Measurements from ENCODE around the gene NAALAD2.
"Not testable (repeated sequence)": the region's sequence is repeated elsewhere in the genome, so short reads cannot be mapped to it uniquely, and the experiment has no call there.

NAALAD2 gene

GRCh38 chr11:90192869-90193582 lies 58.6 kb downstream of the NAALAD2 start:
- DNase-seq, result no peak

DNA sequence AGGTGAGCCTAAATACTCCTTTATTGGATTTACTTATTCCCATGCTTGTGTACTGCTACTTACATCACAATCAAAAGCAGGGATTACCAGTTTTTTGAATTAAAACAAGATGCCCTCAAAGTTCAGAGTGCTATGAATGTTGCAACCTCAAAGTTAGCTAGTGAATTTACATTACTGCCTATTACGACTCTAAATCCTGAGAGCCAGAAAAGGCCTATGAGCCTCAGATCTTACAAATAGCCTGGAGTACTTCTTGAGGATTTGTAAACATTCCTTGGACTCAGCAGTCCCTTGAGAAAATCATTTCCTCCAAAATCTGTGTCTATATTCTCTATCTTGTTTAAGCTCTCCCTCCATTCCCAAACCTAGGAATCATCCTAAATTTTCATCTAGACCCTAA lies 62.9 kb downstream of the NAALAD2 start:
- DNase-seq, result no peak

GRCh38 chr11:90202342-90202741 lies 67.9 kb downstream of the NAALAD2 start:
- no peak for DNase-seq

- no peak for DNase-seq
These were observed 69.9 kb downstream of the NAALAD2 start for GRCh38 chr11:90204407-90204806.

DNA sequence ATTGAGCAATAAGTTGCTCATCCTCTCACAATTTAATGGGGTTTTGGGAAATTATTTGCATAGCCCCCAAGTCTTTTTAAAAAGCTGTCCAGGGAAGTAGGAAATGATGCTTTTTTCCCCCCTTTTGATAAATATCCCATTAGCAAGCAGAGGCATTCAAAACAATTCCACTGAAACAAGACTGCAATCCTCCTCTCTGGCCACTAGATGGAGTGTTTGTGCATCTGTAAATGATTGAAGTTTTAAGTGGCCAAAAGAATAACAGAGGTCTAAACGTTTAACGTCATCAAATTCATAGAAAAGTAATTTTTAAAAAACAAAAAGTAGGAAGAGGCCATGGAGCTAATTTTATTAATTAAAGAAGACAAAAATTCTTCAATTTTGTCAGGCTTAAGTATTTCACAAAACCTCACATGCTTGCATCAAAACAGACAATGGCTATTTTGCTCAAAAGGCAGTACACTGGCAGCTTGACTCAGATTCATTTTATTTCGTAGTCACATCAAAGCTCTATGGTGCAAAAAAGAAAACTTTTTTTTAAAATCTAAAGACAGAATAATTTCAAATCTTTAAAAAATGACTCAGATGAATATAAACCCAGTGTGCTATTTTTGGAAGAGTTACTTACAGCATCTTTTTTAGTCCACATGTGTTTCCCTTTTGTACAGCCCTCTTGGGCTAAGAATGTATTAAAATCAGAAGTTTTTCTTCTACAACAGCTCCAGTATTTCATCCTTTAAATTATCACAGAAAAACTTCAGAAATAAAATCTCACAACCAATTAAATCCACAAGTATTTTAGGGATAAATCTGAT lies 70.6 kb downstream of the NAALAD2 start:
- DNase-seq, result no peak

GRCh38 chr11:90207992-90208391 lies 73.5 kb downstream of the NAALAD2 start:
- DNase-seq, result not testable (repeated sequence)

DNA sequence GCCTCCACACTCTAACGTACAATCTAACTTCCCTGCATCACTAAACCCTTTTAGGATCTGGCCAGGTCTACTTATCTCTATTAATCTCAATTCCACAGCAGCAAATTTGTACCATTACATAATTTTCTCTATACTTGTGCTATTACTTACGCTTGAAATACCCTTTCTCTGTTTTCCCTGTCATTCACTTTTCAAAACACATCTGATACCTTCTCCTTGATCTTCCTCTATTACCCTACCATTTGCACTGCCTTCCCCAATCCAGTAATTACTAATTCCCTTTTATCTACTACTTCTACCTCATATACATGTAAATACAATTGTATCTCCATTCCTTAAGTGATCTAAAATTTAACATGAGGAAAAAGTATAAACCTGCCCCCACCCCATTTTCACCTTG lies 74.4 kb downstream of the NAALAD2 start:
- no peak for DNase-seq

DNA sequence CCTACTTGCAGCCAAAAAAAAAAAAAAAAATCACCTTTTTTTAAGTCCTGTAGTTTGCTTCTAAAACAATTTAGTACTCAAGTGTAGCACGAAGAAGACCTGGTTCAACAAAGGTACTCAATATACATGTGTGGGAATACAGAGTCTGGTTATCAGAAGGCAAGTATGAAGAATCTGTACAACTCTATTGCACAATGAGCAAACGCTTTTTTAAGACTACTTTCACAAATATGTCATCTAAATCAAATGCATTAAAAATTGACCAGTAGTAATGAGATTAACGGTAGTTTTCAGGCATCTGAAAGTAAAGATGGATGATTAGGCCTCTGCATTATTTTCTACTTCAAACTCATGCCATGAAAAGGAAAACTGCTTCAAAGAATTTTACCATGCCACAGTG lies 78.9 kb downstream of the NAALAD2 start:
- DNase-seq, result no peak

GRCh38 chr11:90216611-90217010 lies 82.1 kb downstream of the NAALAD2 start:
- no peak for DNase-seq

DNA sequence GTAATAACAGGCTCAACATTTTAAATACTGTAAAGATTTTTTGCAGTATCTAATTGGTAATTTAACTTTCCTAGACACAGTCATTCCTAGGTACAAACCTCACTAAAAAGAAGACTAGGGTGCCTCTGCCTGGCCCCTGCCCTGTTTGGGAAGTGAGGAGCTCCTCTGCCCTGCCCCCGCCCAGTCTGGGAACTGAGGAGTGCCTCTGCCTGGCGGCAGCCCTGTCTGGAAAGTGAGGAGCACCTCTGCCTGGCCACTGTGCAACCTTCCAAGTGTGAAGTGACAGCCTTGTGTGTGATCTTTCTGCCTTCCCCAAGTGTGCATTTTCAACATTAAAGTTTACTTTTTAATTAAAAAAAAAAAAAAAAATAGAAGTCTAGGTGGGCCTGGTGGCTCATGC lies 84.1 kb downstream of the NAALAD2 start:
- no peak for DNase-seq

DNA sequence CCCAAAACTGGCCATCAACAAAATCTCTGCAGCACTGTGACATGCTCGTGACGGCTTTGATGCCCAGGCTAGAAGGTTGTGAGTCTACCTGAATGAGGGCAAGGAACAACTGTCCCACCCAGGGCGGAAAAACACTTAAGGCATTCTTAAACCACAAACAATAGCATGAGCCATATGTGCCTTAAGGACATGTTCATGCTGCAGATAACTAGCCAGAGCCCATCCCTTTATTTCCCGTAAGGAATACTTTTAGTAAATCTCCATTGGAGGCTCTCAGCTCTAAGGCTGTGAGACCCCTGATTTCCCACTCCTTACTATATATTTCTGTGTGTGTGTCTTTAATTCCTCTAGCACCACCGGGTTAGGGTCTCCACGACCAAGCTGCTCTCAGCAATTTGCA lies 85.0 kb downstream of the NAALAD2 start:
- DNase-seq, result no peak

DNA sequence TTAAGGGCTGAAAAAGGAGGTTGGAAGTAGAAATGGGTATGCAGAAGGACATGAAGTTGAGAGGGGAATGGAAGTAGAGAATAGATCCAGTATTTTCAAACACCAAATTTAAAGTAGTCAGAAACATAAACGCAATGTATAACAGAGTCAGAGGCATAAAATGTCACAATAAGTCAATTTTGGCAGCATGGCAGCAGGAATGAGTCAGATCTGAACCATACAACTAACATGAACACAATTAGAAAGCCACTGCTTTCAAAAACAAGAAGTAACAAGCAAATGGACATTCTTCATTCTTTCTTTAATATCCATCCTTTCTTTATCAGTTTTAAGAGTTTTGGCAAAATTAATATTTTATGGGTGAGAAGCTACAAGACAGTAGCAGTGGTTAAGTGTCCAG lies 85.9 kb downstream of the NAALAD2 start:
- DNase-seq, result no peak

- no peak for DNase-seq
These were observed 87.5 kb downstream of the NAALAD2 start for GRCh38 chr11:90221803-90222458.

DNA sequence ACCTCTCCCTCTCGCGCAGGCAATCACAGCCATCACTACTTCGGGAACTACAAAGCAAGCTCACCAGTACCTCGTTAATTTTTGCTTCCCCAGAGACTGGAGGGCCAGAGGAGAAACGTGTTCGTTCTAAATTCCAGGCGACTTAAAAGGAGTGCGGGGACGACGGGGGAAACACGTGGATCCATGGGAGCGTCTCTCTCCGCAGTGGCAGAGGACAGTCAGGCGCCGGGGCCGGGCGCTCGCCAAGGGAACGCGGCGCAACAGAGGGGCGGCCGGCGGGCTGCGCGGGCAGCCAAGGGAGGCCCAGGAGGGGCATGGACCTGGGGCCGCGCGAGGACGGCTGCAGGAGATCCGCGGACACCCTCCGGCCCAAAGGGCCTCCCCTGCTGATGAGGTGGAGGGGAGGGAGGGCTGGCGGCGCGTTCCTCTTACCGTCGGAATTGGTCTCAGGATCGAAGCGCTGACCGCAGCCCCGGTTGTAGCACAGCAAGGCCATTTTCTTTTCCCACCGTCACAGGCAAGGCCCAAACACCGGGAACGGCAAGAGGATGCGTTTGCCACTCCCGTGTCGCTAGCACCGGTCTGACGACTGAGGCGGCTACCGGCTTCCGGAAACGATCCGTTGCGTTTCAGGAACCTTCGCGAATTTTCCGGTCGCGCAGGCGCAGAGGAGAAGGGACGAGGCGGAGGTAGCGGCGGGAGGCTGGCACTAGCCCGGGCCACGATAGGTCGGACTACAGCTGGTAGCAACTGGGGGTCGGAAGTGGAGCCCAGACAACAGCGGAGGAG lies 88.2 kb downstream of the NAALAD2 start, which contains the start of gene CHORDC1:
CHORDC1 (minus strand) TSS at position 591 of the 789 bp plus-strand sequence; CDS start at position 496, 95 bp downstream.
- DNase-seq, result peak; percentile 92

GRCh38 chr11:90223248-90223585 lies 88.8 kb downstream of the NAALAD2 start:
- no peak for DNase-seq

DNA sequence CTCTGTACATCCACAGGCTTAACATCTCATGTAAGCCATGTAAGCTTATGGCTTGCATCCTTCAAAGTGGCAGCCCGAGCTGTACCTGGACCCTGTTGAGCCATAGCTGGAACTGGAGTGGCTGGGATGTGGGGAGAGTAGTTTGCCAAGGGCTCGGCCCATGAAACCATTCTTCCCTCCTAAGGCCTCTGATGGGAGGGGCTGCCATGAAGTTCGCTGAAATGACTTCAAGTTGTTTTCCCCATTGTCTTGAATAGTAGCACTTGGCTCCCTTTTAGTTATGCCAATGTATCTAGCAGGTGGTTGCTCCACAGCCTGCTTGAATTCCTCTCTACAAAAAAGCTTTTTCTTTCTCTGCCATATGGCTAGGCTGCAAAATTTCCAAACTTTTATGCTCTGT lies 93.6 kb downstream of the NAALAD2 start:
- DNase-seq, result no peak

DNA sequence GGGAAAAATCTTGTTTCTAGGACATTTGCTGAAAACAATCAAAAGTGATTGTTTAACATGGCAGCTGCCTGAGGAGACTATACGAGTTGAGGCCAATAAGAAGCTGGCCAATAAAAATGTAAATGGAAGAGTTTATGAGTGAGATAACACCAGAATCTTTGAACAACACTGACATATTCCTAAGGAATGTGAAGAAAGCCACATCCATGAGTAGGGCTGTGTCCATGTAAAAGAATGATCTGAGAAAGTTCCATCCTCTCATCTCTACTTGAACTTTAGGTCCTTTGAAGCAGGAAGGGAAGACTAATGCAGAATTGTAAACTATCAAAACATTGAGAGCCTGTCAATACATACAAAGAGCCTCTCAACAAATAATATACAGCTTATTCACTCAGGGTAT lies 95.3 kb downstream of the NAALAD2 start:
- no peak for DNase-seq

DNA sequence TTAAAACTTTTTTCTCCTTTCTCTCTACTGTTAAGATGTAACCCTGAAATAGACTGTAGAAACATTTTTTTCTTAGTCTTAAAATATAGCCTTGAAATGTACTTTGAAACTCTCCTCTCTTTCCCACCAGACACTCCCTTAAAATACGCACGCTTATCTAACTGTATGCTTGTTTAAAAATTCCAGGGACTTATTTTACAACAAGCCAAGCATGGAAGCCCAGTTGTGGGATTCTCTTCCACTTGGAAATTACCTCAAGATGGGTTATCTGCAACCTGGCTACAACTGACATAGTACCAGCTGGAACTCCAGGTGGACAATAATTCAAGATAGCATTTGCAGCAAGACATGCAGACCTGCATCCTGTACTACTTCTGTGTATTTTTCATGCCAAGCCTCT lies 100.5 kb downstream of the NAALAD2 start:
- DNase-seq, result no peak

DNA sequence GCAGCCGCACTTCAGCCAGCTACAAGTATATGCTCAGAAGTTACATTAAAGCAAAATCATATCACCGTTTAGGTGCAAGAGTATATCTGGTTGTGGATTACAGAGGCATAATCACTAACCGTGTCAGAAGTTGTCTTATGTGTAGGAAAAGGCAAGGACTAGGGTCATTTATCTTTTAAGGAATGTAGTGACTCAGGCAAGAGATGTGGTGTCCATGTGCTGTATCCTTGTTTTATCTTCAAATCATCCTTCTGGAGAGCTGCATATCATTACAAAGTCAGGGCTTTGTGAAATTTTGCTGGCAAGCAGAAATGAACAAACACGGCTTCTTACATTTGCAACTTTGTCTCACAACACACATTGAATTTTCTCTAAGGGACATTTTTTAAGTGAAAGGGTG lies 101.1 kb downstream of the NAALAD2 start:
- DNase-seq, result no peak

- DNase-seq, result no peak
These were observed 102.5 kb downstream of the NAALAD2 start for GRCh38 chr11:90237004-90237403.

DNA sequence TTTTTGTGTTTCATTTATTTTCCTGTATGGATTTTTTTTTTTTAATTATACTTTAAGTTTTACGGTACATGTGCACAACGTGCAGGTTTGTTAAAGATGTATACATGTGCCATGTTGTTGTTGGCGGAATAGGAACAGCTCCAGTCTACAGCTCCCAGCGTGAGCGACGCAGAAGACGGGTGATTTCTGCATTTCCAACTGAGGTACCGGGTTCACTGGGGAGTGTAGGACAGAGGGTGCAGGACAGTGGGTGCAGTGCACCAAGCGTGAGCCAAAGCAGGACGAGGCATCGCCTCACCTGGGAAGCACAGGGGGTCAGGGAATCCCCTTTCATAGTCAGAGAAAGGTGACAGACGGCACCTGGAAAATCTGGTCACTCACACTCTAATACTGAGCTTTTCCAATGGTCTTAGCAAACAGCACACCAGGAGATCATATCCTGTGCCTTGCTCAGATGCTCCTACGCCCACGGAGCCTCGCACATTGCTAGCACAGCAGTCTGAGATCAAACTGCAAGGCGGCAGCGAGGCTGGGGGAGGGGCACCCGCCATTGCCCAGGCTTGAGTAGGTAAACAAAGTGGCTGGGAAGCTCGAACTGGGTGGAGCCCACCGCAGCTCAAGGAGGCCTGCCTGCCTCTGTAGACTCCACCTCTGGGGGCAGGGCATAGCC lies 105.6 kb downstream of the NAALAD2 start:
- not testable (repeated sequence) for DNase-seq

DNA sequence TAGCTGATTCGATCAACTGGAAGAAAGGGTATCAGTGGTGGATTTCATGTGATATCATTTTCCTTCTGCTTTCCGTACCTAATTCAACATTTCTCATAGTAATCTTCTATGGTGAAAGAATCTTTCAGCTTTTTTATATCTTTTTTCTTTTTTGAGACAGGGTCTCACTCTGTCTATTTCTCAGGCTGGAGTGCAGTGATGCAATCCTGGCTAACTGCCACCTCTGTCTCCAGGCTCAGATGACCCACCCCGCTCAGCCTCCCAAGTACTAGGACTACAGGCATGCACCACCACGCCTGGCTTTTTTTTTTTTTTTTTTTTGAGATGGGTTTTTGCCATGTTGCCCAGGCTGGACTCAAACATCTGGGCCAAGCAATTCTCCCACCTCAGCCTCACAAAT lies 107.0 kb downstream of the NAALAD2 start:
- DNase-seq, result no peak
